COR-L47 (cell line): ENCODE results near the gene EPHA8.

Experiments used
- DNase-seq: peaks from one replicate; lab custom pipeline; 2025; lab: John Stamatoyannopoulos, UW

EPHA8 gene

GRCh38 chr1:22536506-22536905, 26.8 kb upstream of the EPHA8 start:
- DNase-seq: no peak

GRCh38 chr1:22537441-22538139, 25.7 kb upstream of the EPHA8 start:
- no peak for DNase-seq

- DNase-seq: no peak
These were observed 23.7 kb upstream of the EPHA8 start for GRCh38 chr1:22539510-22540118.

- no peak for DNase-seq
These were observed 23.0 kb upstream of the EPHA8 start for GRCh38 chr1:22540337-22540736.

- no peak for DNase-seq
These were observed 20.4 kb upstream of the EPHA8 start for GRCh38 chr1:22542886-22543285.

- no peak for DNase-seq
These were observed 19.6 kb upstream of the EPHA8 start for GRCh38 chr1:22543679-22544078.

GRCh38 chr1:22544606-22545005, 18.7 kb upstream of the EPHA8 start:
- no peak for DNase-seq

- no peak for DNase-seq
These were observed 18.1 kb upstream of the EPHA8 start for GRCh38 chr1:22545141-22545540.

- DNase-seq: no peak
These were observed 16.0 kb upstream of the EPHA8 start for GRCh38 chr1:22547186-22547817.

GRCh38 chr1:22547818-22548462, 15.3 kb upstream of the EPHA8 start:
- DNase-seq: no peak

GRCh38 chr1:22550021-22550420, 13.3 kb upstream of the EPHA8 start:
- DNase-seq: no peak

GRCh38 chr1:22551591-22551990, 11.7 kb upstream of the EPHA8 start:
- DNase-seq: no peak

- no peak for DNase-seq
These were observed 11.3 kb upstream of the EPHA8 start for GRCh38 chr1:22552021-22552420.

GRCh38 chr1:22553104-22553880, 10.0 kb upstream of the EPHA8 start:
- no peak for DNase-seq

- DNase-seq: no peak
These were observed 9.2 kb upstream of the EPHA8 start for GRCh38 chr1:22553991-22554522.

- DNase-seq: no peak
These were observed 8.0 kb upstream of the EPHA8 start for GRCh38 chr1:22555371-22555656.

- no peak for DNase-seq
These were observed 6.7 kb upstream of the EPHA8 start for GRCh38 chr1:22556391-22557104.

- peak; percentile 80 for DNase-seq
These were observed 5.8 kb upstream of the EPHA8 start for GRCh38 chr1:22557341-22557950.

- DNase-seq: no peak
These were observed 648 bp downstream of the EPHA8 start for GRCh38 chr1:22563671-22564602.

GRCh38 chr1:22566161-22566560, 2.9 kb downstream of the EPHA8 start:
- no peak for DNase-seq
